Upper lobe of left lung (tissue), 4 donors: ENCODE results near the gene PRSS37.

Experiments
- CTCF ChIP-seq, 6 experiments: fragments of 450-650 bp in 4 of 6; fragments of 200-600 bp in 2 of 6; sonication (generic) in 2 of 6; IDR thresholded peaks; one replicate each; pipeline ENCODE4 v1.5.1; 2016 to 2019; ENCODE audit warnings: antibody characterized with exemption in 6 of 6
- POLR2A ChIP-seq, 4 donors: fragments of 450-650 bp; IDR thresholded peaks; one replicate each; pipeline ENCODE4 v1.5.1; 2016 to 2017; ENCODE audit warnings: antibody characterized with exemption in 4 of 4, mild to moderate bottlenecking in 2 of 4

GRCh38 chr7:141847996-141848395 is 6.7 kb upstream of the PRSS37 start:
- TF ChIP-seq CTCF (IDR thresholded peaks at IDR 0.05), result no peak
- no peak for TF ChIP-seq POLR2A (IDR thresholded peaks at IDR 0.05)
